ENCODE measurements around the gene COL23A1. TPM values are rescaled to one million over a fixed set of nuclear protein-coding genes. Genes with fewer than 3 reads are reported as not detected.

COL23A1 gene
- total and polyA plus RNA-seq, 2 donors, result 0.87 to 0.90 TPM

DNA sequence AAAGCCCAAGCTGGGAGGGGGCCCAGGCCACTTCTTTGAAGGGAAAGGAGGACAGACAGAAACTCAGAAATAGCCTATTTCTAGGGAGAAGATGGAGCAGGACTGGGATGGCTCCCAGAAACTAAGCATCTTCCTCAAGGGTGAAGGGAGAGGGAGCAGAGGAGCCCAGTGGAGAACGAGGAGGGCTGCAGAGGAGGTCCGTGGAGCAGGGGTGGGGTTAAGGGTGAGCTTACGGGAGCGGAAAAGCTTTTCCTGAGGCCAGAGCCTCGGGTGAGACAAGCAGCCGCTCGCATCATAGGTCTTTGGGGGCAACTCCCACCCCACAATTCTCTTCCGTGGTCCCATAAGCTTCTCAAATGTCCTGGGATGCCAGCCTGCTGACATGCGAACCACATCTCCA lies 230.5 kb downstream of the COL23A1 start:
- Histone ChIP-seq H3K27ac (ENCODE audit: low read depth) (no peak overlapping the region), H3K4me1 (ENCODE audit: insufficient read depth) (no peaks in the 10 kb centered on the region), H3K4me3 (ENCODE audit: low read depth, low read length) (no peak overlapping the region), H3K36me3 (ENCODE audit: insufficient read depth) (no peaks in the 10 kb centered on the region)
- WGBS, result 63% methylated on average over 9 of the region's 9 CpGs
- no peak for DNase-seq (ENCODE audit: extremely low spot score)

DNA sequence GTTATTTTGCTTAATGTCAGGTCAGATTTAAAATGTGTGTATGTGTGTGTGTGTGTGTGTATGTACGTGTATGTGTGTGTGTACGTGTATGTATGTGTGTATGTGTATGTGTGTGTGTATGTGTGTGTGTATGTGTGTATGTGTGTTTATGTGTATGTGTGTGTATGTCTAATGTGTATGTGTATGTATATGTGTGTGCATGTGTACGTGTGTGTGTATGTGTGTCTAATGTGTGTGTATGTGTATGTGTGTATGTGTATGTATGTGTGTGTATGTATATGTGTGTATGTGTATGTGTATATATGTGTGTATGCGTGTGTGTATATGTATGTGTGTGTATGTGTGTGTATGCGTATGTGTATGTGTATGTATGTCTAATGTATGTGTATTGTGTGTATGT lies 232.5 kb downstream of the COL23A1 start:
- Histone ChIP-seq H3K4me1 (ENCODE audit: insufficient read depth) (no peaks in the 10 kb centered on the region), H3K4me3 (ENCODE audit: low read depth, low read length) (no peak overlapping the region), H3K36me3 (ENCODE audit: insufficient read depth) (no peaks in the 10 kb centered on the region), H3K27ac (ENCODE audit: low read depth) (no peak overlapping the region)
- DNase-seq (ENCODE audit: extremely low spot score), result no peak
- whole genome bisulfite sequencing, result 75% methylated on average over 5 of the region's 5 CpGs

DNA sequence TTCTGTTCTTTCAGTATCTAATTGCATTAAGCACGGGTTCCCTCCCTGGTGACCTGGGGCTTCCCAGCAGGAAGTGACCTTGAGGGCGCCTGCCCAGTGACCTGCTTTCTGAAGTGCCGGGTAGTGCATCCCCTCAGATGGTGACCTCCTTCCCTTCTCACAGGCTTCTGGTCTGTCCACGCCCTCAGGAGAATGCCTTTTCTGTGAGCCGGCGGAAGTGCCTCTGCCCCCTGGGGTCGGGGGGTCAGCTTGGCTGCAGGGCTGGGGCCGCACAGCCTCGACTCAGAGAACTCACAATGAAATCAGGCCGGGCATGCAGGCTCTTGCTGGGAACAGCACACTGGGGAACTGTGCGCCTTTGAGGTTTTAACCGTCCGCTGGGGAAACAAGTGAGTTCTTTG lies 233.1 kb downstream of the COL23A1 start:
- DNase-seq (ENCODE audit: extremely low spot score), result no peak
- no peak overlapping the region for H3K4me3 ChIP-seq (ENCODE audit: low read depth, low read length)
- H3K36me3 ChIP-seq (ENCODE audit: insufficient read depth), result no peaks in the 10 kb centered on the region
- no peaks in the 10 kb centered on the region for H3K4me1 ChIP-seq (ENCODE audit: insufficient read depth)
- WGBS, result 51% methylated on average over 13 of the region's 13 CpGs
- H3K27ac ChIP-seq (ENCODE audit: low read depth), result no peak overlapping the region

DNA sequence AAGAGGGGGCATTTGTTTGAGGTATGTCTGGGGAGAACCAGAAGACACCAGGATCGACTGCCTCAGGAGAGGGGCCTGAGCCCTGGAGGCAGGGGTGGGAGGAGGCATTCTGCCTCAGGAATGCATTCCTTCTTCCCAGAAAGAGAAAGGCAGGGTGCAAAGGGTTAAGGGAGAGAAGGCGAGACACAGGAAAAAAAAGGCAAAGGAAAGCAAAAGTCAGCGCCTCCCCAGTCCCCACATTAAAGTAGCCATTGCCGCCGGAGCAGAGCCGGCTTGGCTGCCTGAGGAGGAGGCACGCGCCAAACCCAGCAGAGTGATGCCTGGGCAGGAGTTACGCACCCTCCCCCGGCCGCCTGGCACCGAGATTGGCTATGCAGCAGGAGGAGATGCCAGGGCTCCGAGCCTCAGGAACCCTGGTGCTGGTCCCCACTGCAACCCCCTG lies 233.7 kb downstream of the COL23A1 start:
- Histone ChIP-seq H3K4me1 (ENCODE audit: insufficient read depth) (no peaks in the 10 kb centered on the region), H3K27ac (ENCODE audit: low read depth) (no peak overlapping the region), H3K36me3 (ENCODE audit: insufficient read depth) (no peaks in the 10 kb centered on the region), H3K4me3 (ENCODE audit: low read depth, low read length) (no peak overlapping the region)
- DNase-seq (ENCODE audit: extremely low spot score), result no peak
- WGBS, result 3% methylated on average over 13 of the region's 13 CpGs

DNA sequence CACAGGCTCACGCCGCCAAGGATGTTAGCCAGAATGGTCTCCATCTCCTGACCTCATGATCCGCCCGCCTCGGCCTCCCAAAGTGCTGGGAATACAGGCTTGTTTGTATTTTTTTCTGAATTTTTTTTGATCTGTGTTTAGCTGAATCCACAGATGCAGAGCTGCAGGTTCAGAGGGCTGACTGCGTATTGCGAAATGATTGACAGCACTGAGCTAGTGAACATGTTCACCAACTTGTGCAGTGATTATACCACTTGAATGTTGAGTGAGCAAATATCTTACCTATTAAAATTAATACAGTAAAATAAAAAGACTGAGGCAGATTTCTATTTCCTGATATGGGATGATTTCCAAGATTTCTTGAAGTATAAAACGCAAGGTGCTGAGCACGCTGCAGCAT lies 234.5 kb downstream of the COL23A1 start:
- 82% methylated on average over 9 of the region's 9 CpGs for WGBS
- no peak for DNase-seq (ENCODE audit: extremely low spot score)
- Histone ChIP-seq H3K36me3 (ENCODE audit: insufficient read depth) (no peaks in the 10 kb centered on the region), H3K27ac (ENCODE audit: low read depth) (no peak overlapping the region), H3K4me1 (ENCODE audit: insufficient read depth) (no peaks in the 10 kb centered on the region), H3K4me3 (ENCODE audit: low read depth, low read length) (no peak overlapping the region)

DNA sequence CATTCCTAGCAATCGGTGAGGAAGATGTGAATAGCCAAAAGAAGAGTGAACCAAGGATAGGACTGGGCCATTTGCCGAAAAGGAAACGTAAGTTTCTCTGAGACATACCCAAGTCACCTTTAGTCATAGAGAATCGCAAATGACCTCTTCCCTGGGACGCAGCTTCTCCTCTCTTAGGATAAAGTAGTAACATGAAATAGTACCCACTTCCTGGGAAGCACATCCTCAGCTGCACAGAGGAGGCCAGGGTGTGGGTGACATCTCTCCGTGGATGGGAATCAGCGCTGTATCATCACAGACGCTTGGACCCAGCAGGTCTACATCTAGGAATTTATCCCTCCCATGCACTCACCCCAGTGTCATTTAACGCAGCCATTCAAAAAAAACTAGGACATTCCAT lies 236.7 kb downstream of the COL23A1 start:
- no peaks in the 10 kb centered on the region for H3K36me3 ChIP-seq (ENCODE audit: insufficient read depth)
- H3K4me3 ChIP-seq (ENCODE audit: low read depth, low read length), result no peak overlapping the region
- H3K27ac ChIP-seq (ENCODE audit: low read depth), result no peak overlapping the region
- no peak for DNase-seq (ENCODE audit: extremely low spot score)
- WGBS, result 92% methylated on average over 9 of the region's 9 CpGs
- no peaks in the 10 kb centered on the region for H3K4me1 ChIP-seq (ENCODE audit: insufficient read depth)

DNA sequence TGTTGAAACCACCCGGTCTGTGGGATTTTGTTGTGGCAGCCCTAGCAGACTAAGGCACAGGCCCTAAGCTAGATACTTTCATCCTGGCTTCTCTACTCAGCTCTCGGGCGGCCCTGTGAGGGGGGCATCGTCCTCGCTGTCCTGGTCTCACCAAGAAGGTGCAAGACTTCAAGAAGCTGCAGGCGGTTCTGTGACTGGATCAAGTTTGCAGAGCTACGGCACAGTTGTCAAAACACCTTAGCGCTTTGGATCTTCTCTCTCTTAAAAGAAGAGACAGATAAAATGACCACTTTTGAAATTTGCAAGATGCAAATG lies 238.2 kb downstream of the COL23A1 start:
- no peak for DNase-seq (ENCODE audit: extremely low spot score)
- Histone ChIP-seq H3K27ac (ENCODE audit: low read depth) (no peak overlapping the region), H3K4me1 (ENCODE audit: insufficient read depth) (no peaks in the 10 kb centered on the region), H3K36me3 (ENCODE audit: insufficient read depth) (no peaks in the 10 kb centered on the region), H3K4me3 (ENCODE audit: low read depth, low read length) (no peak overlapping the region)
- WGBS, result 94% methylated on average over 8 of the region's 8 CpGs

DNA sequence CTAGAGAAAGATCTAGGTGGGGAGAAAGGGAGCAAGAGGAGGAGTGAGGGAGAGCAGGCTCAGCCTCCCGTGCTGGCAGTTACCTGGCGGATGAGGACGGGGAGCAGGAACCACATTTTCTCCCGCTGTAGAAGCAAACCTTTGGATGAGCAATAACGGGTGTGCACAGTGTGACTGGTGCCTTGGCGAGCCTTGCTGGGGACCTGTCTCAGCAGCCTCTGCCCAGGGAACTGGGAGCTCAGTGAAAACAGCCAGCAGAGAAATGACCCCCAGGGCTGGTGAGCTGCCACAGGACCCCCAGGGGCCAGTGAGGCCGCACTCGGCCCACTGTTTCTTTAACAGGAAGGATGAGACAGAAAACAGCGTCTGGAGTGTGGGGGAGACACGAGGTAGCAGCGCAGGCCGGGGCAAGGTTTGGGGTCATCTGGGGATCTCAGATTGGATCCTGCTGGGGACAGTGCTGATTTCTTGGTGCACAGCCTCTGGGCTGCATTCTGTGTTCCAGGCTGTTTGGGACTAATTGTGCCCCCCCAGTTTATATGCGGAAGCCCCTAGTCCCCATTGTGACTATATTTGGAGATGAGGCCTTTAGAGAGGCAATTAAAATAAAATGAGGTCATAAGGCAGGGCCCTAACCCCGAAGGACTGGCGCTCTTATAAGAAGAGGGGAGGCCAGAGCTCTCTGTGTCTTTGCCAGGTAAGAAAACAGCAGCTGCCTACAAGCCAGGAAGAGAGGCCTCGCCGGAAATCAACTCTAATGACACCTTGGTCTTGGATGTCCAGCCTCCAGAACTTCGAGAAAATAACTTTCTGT lies 238.8 kb downstream of the COL23A1 start:
- DNase-seq (ENCODE audit: extremely low spot score), result no peak
- Histone ChIP-seq H3K4me1 (ENCODE audit: insufficient read depth) (no peaks in the 10 kb centered on the region), H3K27ac (ENCODE audit: low read depth) (no peak overlapping the region), H3K4me3 (ENCODE audit: low read depth, low read length) (no peak overlapping the region), H3K36me3 (ENCODE audit: insufficient read depth) (no peaks in the 10 kb centered on the region)
- 87% methylated on average over 18 of the region's 18 CpGs for WGBS

DNA sequence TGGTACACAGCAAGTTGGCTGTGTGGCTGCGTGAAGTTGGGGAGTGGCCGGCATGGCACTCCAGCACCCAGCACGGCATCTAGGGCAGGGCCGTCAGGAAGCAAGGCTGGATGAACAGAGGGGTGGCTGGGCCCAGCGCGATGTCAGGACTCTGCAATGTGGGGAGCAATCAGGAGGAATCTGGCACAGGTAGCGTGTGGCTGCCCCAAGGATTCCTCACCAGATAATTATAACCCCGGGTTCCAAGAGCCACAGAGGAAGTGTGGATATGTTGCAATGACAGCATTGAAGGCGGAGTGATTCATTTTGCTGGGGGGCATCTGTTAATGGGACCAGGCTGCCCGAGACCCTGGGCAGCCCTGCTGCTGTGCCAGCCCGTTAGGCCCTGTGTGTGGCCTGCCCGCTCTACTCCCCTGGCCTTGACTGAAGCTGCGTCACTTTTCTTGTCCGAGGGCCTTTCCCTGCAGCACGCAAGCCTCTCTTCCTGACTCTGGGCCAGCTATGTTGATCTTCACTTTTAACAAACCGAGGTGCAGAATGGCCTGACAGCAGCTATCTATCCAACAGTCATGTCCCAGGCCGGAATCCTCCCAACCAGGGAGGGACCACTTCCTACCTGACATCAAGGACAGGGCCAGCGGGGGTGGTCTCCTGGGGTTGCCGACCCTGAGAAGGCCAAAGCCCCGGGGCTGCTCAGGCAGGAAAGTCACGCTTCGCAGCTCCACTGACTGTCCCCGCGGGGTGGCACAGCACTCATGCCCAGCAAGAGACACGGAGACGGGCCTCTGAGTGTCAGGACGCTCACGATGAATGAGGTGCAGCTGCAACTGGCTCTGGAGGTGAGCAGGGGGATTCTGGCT lies 239.6 kb downstream of the COL23A1 start:
- Histone ChIP-seq H3K27ac (ENCODE audit: low read depth) (no peak overlapping the region), H3K36me3 (ENCODE audit: insufficient read depth) (no peaks in the 10 kb centered on the region), H3K4me3 (ENCODE audit: low read depth, low read length) (no peak overlapping the region), H3K4me1 (ENCODE audit: insufficient read depth) (no peaks in the 10 kb centered on the region)
- WGBS, result 89% methylated on average over 28 of the region's 28 CpGs
- no peak for DNase-seq (ENCODE audit: extremely low spot score)

DNA sequence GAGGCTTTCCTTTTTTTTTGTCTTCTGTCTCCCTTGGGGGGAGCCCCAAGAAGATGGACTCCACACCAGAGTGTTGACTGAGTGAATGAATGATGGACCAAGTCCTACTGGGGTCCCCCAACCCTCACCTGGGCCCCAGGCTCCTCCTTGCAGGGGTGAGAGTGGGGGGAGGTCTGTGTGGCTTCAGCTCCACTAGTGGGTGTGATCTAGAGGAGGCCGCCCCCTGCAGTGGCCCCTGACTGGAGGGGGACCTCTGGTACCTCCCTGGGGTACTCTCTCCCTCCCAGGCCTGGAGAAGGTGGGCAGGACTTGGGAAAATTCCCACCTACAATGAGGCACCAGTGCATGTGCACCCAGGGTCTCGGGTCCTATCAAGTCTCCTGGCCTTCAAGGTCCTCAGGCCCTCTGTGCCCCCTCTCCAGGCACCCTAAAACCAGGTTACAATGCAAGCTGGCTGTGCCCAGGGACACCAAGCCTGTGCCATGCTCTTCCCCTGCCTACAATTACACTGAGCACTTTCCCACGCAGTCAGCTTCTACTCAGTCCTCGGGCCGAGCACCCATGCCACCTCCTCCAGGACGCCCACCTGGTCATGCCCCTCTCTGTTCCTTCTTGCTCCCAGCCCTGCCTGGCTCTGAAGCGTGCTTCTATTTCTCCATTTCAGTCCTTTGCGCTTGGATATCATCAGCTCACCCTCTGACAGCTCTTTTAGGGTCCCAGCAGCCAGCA lies 240.4 kb downstream of the COL23A1 start:
- no peak for DNase-seq (ENCODE audit: extremely low spot score)
- Histone ChIP-seq H3K36me3 (ENCODE audit: insufficient read depth) (no peaks in the 10 kb centered on the region), H3K4me3 (ENCODE audit: low read depth, low read length) (no peak overlapping the region), H3K4me1 (ENCODE audit: insufficient read depth) (no peaks in the 10 kb centered on the region), H3K27ac (ENCODE audit: low read depth) (no peak overlapping the region)
- 96% methylated on average over 8 of the region's 8 CpGs for WGBS

DNA sequence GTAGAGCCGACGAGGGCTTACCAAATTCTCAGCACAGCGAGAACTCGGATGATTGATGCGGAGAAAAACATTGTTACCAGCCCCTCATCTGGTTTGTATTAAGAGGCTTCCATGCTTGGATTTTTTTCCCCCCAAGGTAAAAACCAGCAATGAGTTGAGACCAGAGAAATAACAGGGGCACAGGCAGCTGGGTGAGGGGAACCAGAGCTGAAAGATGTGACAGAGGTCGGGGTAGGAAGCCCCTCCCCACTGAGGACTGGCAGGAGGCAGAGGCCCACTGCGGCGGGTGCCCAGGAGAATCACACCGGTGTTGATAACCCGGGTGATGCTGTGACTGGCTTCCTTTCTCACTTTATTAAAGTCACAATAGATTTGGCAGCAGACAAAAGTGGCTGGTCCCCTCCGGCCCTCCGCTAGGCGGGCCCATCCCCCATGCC lies 241.1 kb downstream of the COL23A1 start:
- DNase-seq (ENCODE audit: extremely low spot score), result no peak
- Histone ChIP-seq H3K27ac (ENCODE audit: low read depth) (no peak overlapping the region), H3K4me1 (ENCODE audit: insufficient read depth) (no peaks in the 10 kb centered on the region), H3K36me3 (ENCODE audit: insufficient read depth) (no peaks in the 10 kb centered on the region), H3K4me3 (ENCODE audit: low read depth, low read length) (no peak overlapping the region)
- WGBS, result 71% methylated on average over 13 of the region's 13 CpGs

DNA sequence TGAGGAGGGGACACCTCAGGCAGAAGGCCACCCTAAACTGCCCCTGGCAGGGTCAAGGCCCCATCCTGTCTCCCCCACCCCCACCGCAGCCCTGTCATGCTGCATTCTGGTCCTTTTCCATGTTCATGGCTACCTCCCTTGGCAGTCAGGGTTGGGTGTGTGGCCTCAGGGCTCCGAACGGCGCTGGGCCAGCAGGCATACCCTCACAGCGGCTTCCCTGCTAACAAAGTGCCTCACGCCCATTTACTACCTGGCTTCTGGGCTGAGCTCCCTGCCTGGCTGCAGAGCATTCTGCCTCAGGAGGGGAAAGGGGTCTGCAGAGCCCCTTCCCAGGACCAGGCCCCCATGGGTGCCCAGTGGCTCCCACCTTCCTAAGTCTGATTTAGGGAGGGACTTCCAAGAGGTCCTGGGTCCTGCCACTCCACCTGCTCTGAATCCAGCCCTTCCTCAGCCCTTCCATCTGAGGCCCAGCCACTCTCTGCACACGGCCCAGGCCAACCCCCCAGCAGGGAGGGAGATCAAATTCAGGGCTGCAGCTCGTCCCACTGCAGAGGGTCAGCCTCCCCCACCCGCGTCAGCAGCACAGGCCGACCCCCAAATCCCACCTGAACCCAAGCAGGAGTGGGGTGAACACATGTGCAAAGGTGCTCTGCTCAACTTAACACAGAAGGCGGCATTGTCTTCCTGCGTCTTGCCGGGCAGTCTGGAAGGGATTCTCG lies 241.7 kb downstream of the COL23A1 start:
- DNase-seq (ENCODE audit: extremely low spot score), result no peak
- Histone ChIP-seq H3K4me3 (ENCODE audit: low read depth, low read length) (no peak overlapping the region), H3K36me3 (ENCODE audit: insufficient read depth) (no peaks in the 10 kb centered on the region), H3K27ac (ENCODE audit: low read depth) (no peak overlapping the region), H3K4me1 (ENCODE audit: insufficient read depth) (no peaks in the 10 kb centered on the region)
- 81% methylated on average over 15 of the region's 15 CpGs for WGBS

DNA sequence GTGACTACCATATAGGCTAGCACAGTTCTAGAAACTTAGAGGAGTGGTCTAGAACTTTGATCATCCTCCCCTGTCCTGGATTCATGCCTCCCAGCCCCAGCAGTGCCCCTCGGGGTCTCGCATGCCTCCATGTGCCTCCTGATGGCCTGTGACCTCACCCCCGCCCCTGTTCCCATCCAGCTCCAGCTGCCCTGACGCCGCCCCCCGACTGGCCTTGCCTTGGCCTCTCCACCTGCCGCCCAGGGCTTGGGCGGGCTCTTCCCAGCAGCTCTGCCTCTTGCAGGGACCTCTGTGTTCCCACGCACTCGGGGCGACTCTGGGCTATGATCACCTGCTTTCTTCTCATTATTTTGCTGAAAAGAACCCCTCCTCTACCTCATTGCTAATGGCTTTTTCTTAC lies 242.2 kb downstream of the COL23A1 start:
- 90% methylated on average over 11 of the region's 11 CpGs for whole genome bisulfite sequencing
- H3K4me3 ChIP-seq (ENCODE audit: low read depth, low read length), result no peak overlapping the region
- no peaks in the 10 kb centered on the region for H3K4me1 ChIP-seq (ENCODE audit: insufficient read depth)
- no peak for DNase-seq (ENCODE audit: extremely low spot score)
- no peaks in the 10 kb centered on the region for H3K36me3 ChIP-seq (ENCODE audit: insufficient read depth)
- H3K27ac ChIP-seq (ENCODE audit: low read depth), result no peak overlapping the region
